COR-L47 (cell line): ENCODE data around the gene MICB.
"Not testable (repeated sequence)": the region's sequence is repeated elsewhere in the genome, so short reads cannot be mapped to it uniquely, and the experiment has no call there.

Experiments used
- DNase-seq: peaks from one replicate; lab custom pipeline; 2025; lab: John Stamatoyannopoulos, UW

The MICB gene

GRCh38 chr6:31509036-31509435 lies 11.1 kb downstream of the MICB start:
- not testable (repeated sequence) for DNase-seq

- DNase-seq: no peak
Observed at GRCh38 chr6:31510007-31510406, 12.1 kb downstream of the MICB start.

- DNase-seq: no peak
Observed at GRCh38 chr6:31513456-31514165, 15.7 kb downstream of the MICB start.

- no peak for DNase-seq
Observed at GRCh38 chr6:31521835-31522234, 23.9 kb downstream of the MICB start.

GRCh38 chr6:31525553-31525931 lies 27.6 kb downstream of the MICB start:
- DNase-seq: no peak

- DNase-seq: no peak
Observed at GRCh38 chr6:31525932-31526591, 28.1 kb downstream of the MICB start.

GRCh38 chr6:31528307-31528777 lies 30.4 kb downstream of the MICB start:
- no peak for DNase-seq

- DNase-seq: no peak
Observed at GRCh38 chr6:31528821-31529328, 30.9 kb downstream of the MICB start, which contains the start of gene MCCD1. Gene MCCD1 (plus strand): TSS chr6:31528962. CDS start chr6:31529015, 53 bp downstream.

- DNase-seq: no peak
Observed at GRCh38 chr6:31529329-31530150, 31.6 kb downstream of the MICB start.

GRCh38 chr6:31530659-31531058 lies 32.7 kb downstream of the MICB start:
- DNase-seq: no peak

- DNase-seq: no peak
Observed at GRCh38 chr6:31531162-31531561, 33.2 kb downstream of the MICB start.

GRCh38 chr6:31531771-31532643 lies 34.1 kb downstream of the MICB start:
- DNase-seq: no peak

- no peak for DNase-seq
Observed at GRCh38 chr6:31532644-31533454, 34.9 kb downstream of the MICB start.

GRCh38 chr6:31533455-31533841 lies 35.5 kb downstream of the MICB start:
- no peak for DNase-seq

- DNase-seq: no peak
Observed at GRCh38 chr6:31534011-31534410, 36.1 kb downstream of the MICB start.

- DNase-seq: no peak
Observed at GRCh38 chr6:31534521-31535040, 36.6 kb downstream of the MICB start.

GRCh38 chr6:31535538-31536324 lies 37.8 kb downstream of the MICB start:
- DNase-seq: no peak

- no peak for DNase-seq
Observed at GRCh38 chr6:31538805-31539400, 41.0 kb downstream of the MICB start.

- DNase-seq: no peak
Observed at GRCh38 chr6:31540640-31541039, 42.7 kb downstream of the MICB start.
